ENCODE data around the gene PI4K2B. TPM values are rescaled to one million over a fixed set of nuclear protein-coding genes. Genes with fewer than 3 reads are reported as not detected.
"Not testable (repeated sequence)": the region's sequence is repeated elsewhere in the genome, so short reads cannot be mapped to it uniquely, and the experiment has no call there.

Gene PI4K2B
- polyA plus RNA-seq, 1 donor from 2014 or later: 13.2 TPM

GRCh38 chr4:25253786-25254185, 20.0 kb downstream of the PI4K2B start:
- peaks cover 19 to 29% (median 29%) of the 10 kb centered on the region in 3 donors for H3K4me1 Mint-ChIP-seq
- not testable (repeated sequence) for H3K4me3 Mint-ChIP-seq, H3K27me3 Mint-ChIP-seq, H3K9me3 Mint-ChIP-seq, H3K27ac Mint-ChIP-seq, H3K36me3 Mint-ChIP-seq

GRCh38 chr4:25258980-25259578, 25.2 kb downstream of the PI4K2B start:
- Mint-ChIP-seq H3K27ac (no peak overlapping the region), H3K27me3 (no peaks in the 10 kb centered on the region), H3K9me3 (no peaks in the 10 kb centered on the region), H3K4me1 (peaks cover 0 to 3% (median under 1%) of the 10 kb centered on the region in 3 donors), H3K36me3 (peaks cover 12% of the 10 kb centered on the region), H3K4me3 (no peak overlapping the region)

- Mint-ChIP-seq H3K36me3 (peaks cover 11% of the 10 kb centered on the region), H3K4me1 (peaks cover 0 to 2% (median 0%) of the 10 kb centered on the region in 3 donors), H3K9me3 (no peaks in the 10 kb centered on the region), H3K27ac (no peak overlapping the region), H3K27me3 (no peaks in the 10 kb centered on the region), H3K4me3 (no peak overlapping the region)
Observed at GRCh38 chr4:25271866-25272265, 38.0 kb downstream of the PI4K2B start.

GRCh38 chr4:25280210-25280609, 46.4 kb downstream of the PI4K2B start:
- Mint-ChIP-seq H3K27me3 (no peaks in the 10 kb centered on the region), H3K36me3 (peaks cover 16% of the 10 kb centered on the region), H3K4me3 (no peak overlapping the region), H3K4me1 (no peaks in the 10 kb centered on the region), H3K27ac (no peak overlapping the region), H3K9me3 (no peaks in the 10 kb centered on the region)

- no peak overlapping the region for H3K4me3 Mint-ChIP-seq
- H3K27ac Mint-ChIP-seq: no peak overlapping the region
- no peaks in the 10 kb centered on the region for H3K27me3 Mint-ChIP-seq
- H3K9me3 Mint-ChIP-seq: peaks cover 3 to 10% (median 5%) of the 10 kb centered on the region in 3 donors
- no peaks in the 10 kb centered on the region for H3K4me1 Mint-ChIP-seq
- peaks cover 12% of the 10 kb centered on the region for H3K36me3 Mint-ChIP-seq
Observed at GRCh38 chr4:25283948-25284347, 50.1 kb downstream of the PI4K2B start.

- peaks cover 3 to 10% (median 5%) of the 10 kb centered on the region in 3 donors for H3K9me3 Mint-ChIP-seq
- no peak overlapping the region for H3K27ac Mint-ChIP-seq
- no peak overlapping the region for H3K4me3 Mint-ChIP-seq
- no peaks in the 10 kb centered on the region for H3K27me3 Mint-ChIP-seq
- no peaks in the 10 kb centered on the region for H3K4me1 Mint-ChIP-seq
- peaks cover 12% of the 10 kb centered on the region for H3K36me3 Mint-ChIP-seq
Observed at GRCh38 chr4:25284466-25284865, 50.6 kb downstream of the PI4K2B start.

- Mint-ChIP-seq H3K27me3 (no peaks in the 10 kb centered on the region), H3K36me3 (peaks cover 3% of the 10 kb centered on the region), H3K4me1 (no peaks in the 10 kb centered on the region), H3K9me3 (peaks cover 3 to 10% (median 8%) of the 10 kb centered on the region in 3 donors), H3K4me3 (no peak overlapping the region), H3K27ac (no peak overlapping the region)
Observed at GRCh38 chr4:25290490-25291067, 56.7 kb downstream of the PI4K2B start.

GRCh38 chr4:25291158-25291733, 57.4 kb downstream of the PI4K2B start:
- Mint-ChIP-seq H3K9me3 (peaks cover 3 to 10% (median 8%) of the 10 kb centered on the region in 3 donors), H3K27me3 (no peaks in the 10 kb centered on the region)

GRCh38 chr4:25297528-25298242, 63.9 kb downstream of the PI4K2B start:
- Mint-ChIP-seq H3K4me1 (peaks cover 2 to 8% (median 3%) of the 10 kb centered on the region in 3 donors), H3K27ac (no peak overlapping the region), H3K4me3 (no peak overlapping the region), H3K9me3 (peaks cover 0 to 2% (median 0%) of the 10 kb centered on the region in 3 donors), H3K36me3 (peaks cover 1% of the 10 kb centered on the region), H3K27me3 (peaks cover 1% of the 10 kb centered on the region)

More at GRCh38 chr4:25291158-25291733, 57.4 kb downstream of the PI4K2B start:
- no peaks in the 10 kb centered on the region for H3K4me1 Mint-ChIP-seq
- no peak overlapping the region for H3K4me3 Mint-ChIP-seq
- H3K27ac Mint-ChIP-seq: no peak overlapping the region
- peaks cover 3% of the 10 kb centered on the region for H3K36me3 Mint-ChIP-seq

GRCh38 chr4:25299476-25300203, 65.8 kb downstream of the PI4K2B start:
- Mint-ChIP-seq H3K4me3 (no peak overlapping the region), H3K27ac (no peak overlapping the region), H3K9me3 (peaks cover 0 to 2% (median 0%) of the 10 kb centered on the region in 3 donors), H3K36me3 (peaks cover 1% of the 10 kb centered on the region), H3K27me3 (peaks cover 3% of the 10 kb centered on the region), H3K4me1 (peaks cover 2 to 8% (median 3%) of the 10 kb centered on the region in 3 donors)

GRCh38 chr4:25301471-25301870, 67.6 kb downstream of the PI4K2B start:
- peaks cover 2 to 8% (median 3%) of the 10 kb centered on the region in 3 donors for H3K4me1 Mint-ChIP-seq
- no peak overlapping the region for H3K4me3 Mint-ChIP-seq
- no peak overlapping the region for H3K27ac Mint-ChIP-seq
- H3K27me3 Mint-ChIP-seq: peaks cover 3% of the 10 kb centered on the region
- H3K9me3 Mint-ChIP-seq: peaks cover 0 to 2% (median 0%) of the 10 kb centered on the region in 3 donors
- peaks cover 1% of the 10 kb centered on the region for H3K36me3 Mint-ChIP-seq

GRCh38 chr4:25302626-25303025, 68.8 kb downstream of the PI4K2B start:
- H3K9me3 Mint-ChIP-seq: peaks cover 0 to 2% (median 0%) of the 10 kb centered on the region in 3 donors
- H3K27ac Mint-ChIP-seq: no peak overlapping the region
- no peak overlapping the region for H3K4me3 Mint-ChIP-seq
- H3K4me1 Mint-ChIP-seq: peaks cover 2 to 7% (median 3%) of the 10 kb centered on the region in 3 donors
- peaks cover 3% of the 10 kb centered on the region for H3K27me3 Mint-ChIP-seq
- peaks cover 1% of the 10 kb centered on the region for H3K36me3 Mint-ChIP-seq

GRCh38 chr4:25303578-25303977, 69.7 kb downstream of the PI4K2B start:
- Mint-ChIP-seq H3K9me3 (no peaks in the 10 kb centered on the region), H3K4me3 (no peak overlapping the region), H3K27ac (no peak overlapping the region), H3K27me3 (peaks cover 1% of the 10 kb centered on the region), H3K4me1 (peaks cover 0 to 5% (median 2%) of the 10 kb centered on the region in 3 donors), H3K36me3 (peaks cover 1% of the 10 kb centered on the region)

- Mint-ChIP-seq H3K36me3 (no peaks in the 10 kb centered on the region), H3K27ac (no peak overlapping the region), H3K4me3 (no peak overlapping the region), H3K4me1 (peaks cover 14 to 25% (median 20%) of the 10 kb centered on the region in 3 donors), H3K9me3 (peaks cover 0 to 1% (median 0%) of the 10 kb centered on the region in 3 donors), H3K27me3 (peaks cover 3% of the 10 kb centered on the region)
Observed at GRCh38 chr4:25306518-25307057, 72.8 kb downstream of the PI4K2B start.
